Peyer's patch (tissue), 4 donors: Measurements from ENCODE around the gene TUBB1. TPM values are rescaled to one million over a fixed set of nuclear protein-coding genes. Genes with fewer than 3 reads are reported as not detected.

Source experiments
- DNase-seq, 3 donors: peaks; one replicate each; pipeline ENCODE4 v3.0.0-alpha.2; 2017 to 2019
- H3K27ac ChIP-seq, 4 donors: fragments of 200-600 bp; sonication (generic); one replicate each; pipeline ENCODE4 v1.5.1; 2016 to 2019
- H3K27me3 ChIP-seq, 2 donors: fragments of 200-600 bp; sonication (generic); one replicate each; pipeline ENCODE4 v1.5.1; 2019
- H3K36me3 ChIP-seq, 3 donors: fragments of 200-600 bp; sonication (generic); one replicate each; pipeline ENCODE4 v1.5.1; 2016 to 2019
- H3K4me1 ChIP-seq, 4 donors: fragments of 200-600 bp; sonication (generic); one replicate each; pipeline ENCODE4 v1.5.1; 2016 to 2019
- H3K4me3 ChIP-seq, 4 donors: fragments of 200-600 bp; sonication (generic); 1 replicate in 3 of 4; 2 replicates in 1 of 4; pipeline ENCODE4 v1.5.1; 2016 to 2019; ENCODE audit warnings: mild to moderate bottlenecking in 1 of 4
- H3K9me3 ChIP-seq, 4 donors: fragments of 200-600 bp; sonication (generic); one replicate each; pipeline ENCODE4 v1.5.1; 2016 to 2019; ENCODE audit warnings: mild to moderate bottlenecking in 1 of 4
- CTCF ChIP-seq, 6 experiments: fragments of 450-650 bp in 4 of 6; fragments of 200-600 bp in 2 of 6; sonication (generic) in 1 of 6; IDR thresholded peaks; one replicate each; pipeline ENCODE4 v1.5.1; 2017 to 2019; ENCODE audit warnings: antibody characterized with exemption in 6 of 6, mild to moderate bottlenecking in 3 of 6, moderate library complexity in 1 of 6
- POLR2A ChIP-seq, 2 donors: fragments of 450-650 bp; IDR thresholded peaks; one replicate each; pipeline ENCODE4 v1.5.1; 2017; ENCODE audit warnings: antibody characterized with exemption in 2 of 2, mild to moderate bottlenecking in 2 of 2, moderate library complexity in 2 of 2
- total RNA-seq, 4 donors: library from RNA; depleted of rRNA; stranded (reverse); fragments of >200 nt; gene quantifications; one replicate each; pipeline ENCODE4 v1.1.0, GENCODE V29; 2016

TUBB1 gene
- total RNA-seq, 4 donors from 2014 or later, result not detected

GRCh38 chr20:59042796-59043631 lies 23.8 kb downstream of the TUBB1 start:
- Histone ChIP-seq H3K36me3 (peaks cover 0 to 3% (median 0%) of the 10 kb centered on the region in 3 donors), H3K4me1 (peaks cover 0 to 61% (median 8%) of the 10 kb centered on the region in 4 donors)
- peak; percentile 87 to 97 (median 97) for DNase-seq

GRCh38 chr20:59043698-59044097 lies 24.5 kb downstream of the TUBB1 start:
- no peaks in the 10 kb centered on the region for H3K9me3 ChIP-seq
- H3K27ac ChIP-seq, result peak overlapping the region; percentile 33 to 95 (median 88)
- no peak for DNase-seq
- no peak overlapping the region for H3K4me3 ChIP-seq
- H3K4me1 ChIP-seq, result peaks cover 0 to 54% (median 8%) of the 10 kb centered on the region in 4 donors
- no peak for TF ChIP-seq CTCF (IDR thresholded peaks at IDR 0.05)
- TF ChIP-seq POLR2A (IDR thresholded peaks at IDR 0.05), result no peak
- H3K27me3 ChIP-seq, result no peaks in the 10 kb centered on the region
- no peaks in the 10 kb centered on the region for H3K36me3 ChIP-seq

More at GRCh38 chr20:59042796-59043631, 23.8 kb downstream of the TUBB1 start:
- TF ChIP-seq POLR2A (IDR thresholded peaks at IDR 0.05) (peak in 1 of 2 donors; percentile 23), CTCF (IDR thresholded peaks at IDR 0.05) (peak in 3 of 6 experiments; percentile 26 to 40 (median 33))
- H3K27ac ChIP-seq, result peak overlapping the region; percentile 84 to 95 (median 92)
- peak overlapping the region; percentile 62 to 98 (median 83) for H3K4me3 ChIP-seq
- no peaks in the 10 kb centered on the region for H3K27me3 ChIP-seq
- H3K9me3 ChIP-seq, result no peaks in the 10 kb centered on the region

GRCh38 chr20:59044295-59044694 lies 25.1 kb downstream of the TUBB1 start:
- Histone ChIP-seq H3K4me1 (peaks cover 0 to 48% (median 8%) of the 10 kb centered on the region in 4 donors), H3K27ac (peak overlapping the region in 3 of 4 donors; percentile 33 to 95 (median 84)), H3K36me3 (no peaks in the 10 kb centered on the region), H3K27me3 (no peaks in the 10 kb centered on the region), H3K4me3 (no peak overlapping the region), H3K9me3 (no peaks in the 10 kb centered on the region)
- DNase-seq, result no peak
- TF ChIP-seq POLR2A (IDR thresholded peaks at IDR 0.05) (no peak), CTCF (IDR thresholded peaks at IDR 0.05) (no peak)

- Histone ChIP-seq H3K27me3 (no peaks in the 10 kb centered on the region), H3K9me3 (no peaks in the 10 kb centered on the region), H3K4me1 (peaks cover 0 to 43% (median 8%) of the 10 kb centered on the region in 4 donors), H3K4me3 (peak overlapping the region in 1 of 4 donors; percentile 9), H3K27ac (peak overlapping the region in 3 of 4 donors; percentile 33 to 95 (median 84)), H3K36me3 (no peaks in the 10 kb centered on the region)
- peak in 1 of 3 donors; percentile 79 for DNase-seq
- TF ChIP-seq POLR2A (IDR thresholded peaks at IDR 0.05) (peak in 1 of 2 donors; percentile 67), CTCF (IDR thresholded peaks at IDR 0.05) (no peak)
These were observed 25.6 kb downstream of the TUBB1 start for GRCh38 chr20:59044796-59045195.

- no peaks in the 10 kb centered on the region for H3K9me3 ChIP-seq
- peaks cover 0 to 24% (median 3%) of the 10 kb centered on the region in 4 donors for H3K4me1 ChIP-seq
- TF ChIP-seq POLR2A (IDR thresholded peaks at IDR 0.05), result no peak
- no peak for TF ChIP-seq CTCF (IDR thresholded peaks at IDR 0.05)
- DNase-seq, result no peak
- no peak overlapping the region for H3K4me3 ChIP-seq
- peak overlapping the region in 1 of 4 donors; percentile 89 for H3K27ac ChIP-seq
- no peaks in the 10 kb centered on the region for H3K36me3 ChIP-seq
- H3K27me3 ChIP-seq, result no peaks in the 10 kb centered on the region
These were observed 27.6 kb downstream of the TUBB1 start for GRCh38 chr20:59046862-59047261.
